Activated CD4-positive, alpha-beta T cell treated with anti-CD3 and anti-CD28 coated beads, Interleukin-2, amount 50 U/mL, for 24 hours (primary cell): ENCODE measurements around the gene RBMS2.
"Not testable (repeated sequence)": the region's sequence is repeated elsewhere in the genome, so short reads cannot be mapped to it uniquely, and the experiment has no call there.

Experiments used
- DNase-seq, 2 donors: peaks; one replicate each; pipeline ENCODE4 v3.0.0-alpha.2; 2020; ENCODE audit warnings: low read depth in 1 of 2, low spot score in 1 of 2

Gene RBMS2, protein sequence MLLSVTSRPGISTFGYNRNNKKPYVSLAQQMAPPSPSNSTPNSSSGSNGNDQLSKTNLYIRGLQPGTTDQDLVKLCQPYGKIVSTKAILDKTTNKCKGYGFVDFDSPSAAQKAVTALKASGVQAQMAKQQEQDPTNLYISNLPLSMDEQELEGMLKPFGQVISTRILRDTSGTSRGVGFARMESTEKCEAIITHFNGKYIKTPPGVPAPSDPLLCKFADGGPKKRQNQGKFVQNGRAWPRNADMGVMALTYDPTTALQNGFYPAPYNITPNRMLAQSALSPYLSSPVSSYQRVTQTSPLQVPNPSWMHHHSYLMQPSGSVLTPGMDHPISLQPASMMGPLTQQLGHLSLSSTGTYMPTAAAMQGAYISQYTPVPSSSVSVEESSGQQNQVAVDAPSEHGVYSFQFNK

GRCh38 chr12:56521590-56522371, at the start of gene RBMS2:
Gene RBMS2 (plus strand): TSS chr12:56521820. CDS start chr12:56522024, 204 bp downstream.
- DNase-seq: peak in 1 of 2 donors; percentile 4

DNA sequence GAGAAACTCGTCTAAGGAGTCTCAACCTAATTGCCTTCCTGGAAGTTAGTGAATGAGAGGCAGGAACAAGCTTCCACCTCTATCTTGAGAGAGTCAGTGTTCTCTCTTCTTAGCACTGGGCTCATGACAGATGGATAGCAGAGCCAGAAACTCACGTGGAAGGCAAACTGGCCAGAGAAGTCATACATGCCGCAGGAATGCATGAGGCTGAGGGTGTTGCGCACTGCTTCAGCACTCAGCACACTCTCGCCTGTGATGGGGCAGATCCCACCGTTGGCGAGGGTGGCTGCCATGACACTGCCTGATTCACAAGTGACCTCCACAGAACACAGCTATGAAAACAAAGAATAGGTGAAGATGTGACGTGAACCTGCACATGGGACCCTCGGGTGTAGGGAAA, 47.2 kb upstream of the RBMS2 start:
- no peak for DNase-seq

GRCh38 chr12:56476143-56476542, 45.5 kb upstream of the RBMS2 start:
- no peak for DNase-seq

DNA sequence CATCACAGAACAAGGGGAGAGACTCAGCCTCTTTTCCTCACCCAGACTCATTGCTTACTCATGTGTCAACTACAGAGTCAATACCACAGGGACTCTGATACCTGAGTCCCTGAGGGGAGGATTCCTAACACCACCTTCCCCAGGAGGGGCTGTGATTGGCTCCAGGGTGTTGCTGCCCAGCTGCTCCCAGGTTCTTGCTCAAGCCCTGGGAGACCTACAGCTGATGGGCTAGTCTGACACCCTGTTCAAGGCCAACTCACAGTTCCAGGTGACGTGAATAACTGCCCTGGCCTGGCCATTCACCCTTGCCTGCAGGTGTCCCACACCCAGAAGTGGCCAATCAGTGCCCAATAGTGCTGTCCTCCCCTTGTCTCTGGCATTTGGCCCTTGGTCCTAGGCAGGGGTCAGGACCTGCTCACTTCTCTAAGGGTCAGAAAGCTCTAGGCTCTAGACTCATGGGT, 44.6 kb upstream of the RBMS2 start:
- no peak for DNase-seq

GRCh38 chr12:56477521-56478225, 43.9 kb upstream of the RBMS2 start:
- DNase-seq: no peak

GRCh38 chr12:56479625-56480024, 42.0 kb upstream of the RBMS2 start:
- no peak for DNase-seq

DNA sequence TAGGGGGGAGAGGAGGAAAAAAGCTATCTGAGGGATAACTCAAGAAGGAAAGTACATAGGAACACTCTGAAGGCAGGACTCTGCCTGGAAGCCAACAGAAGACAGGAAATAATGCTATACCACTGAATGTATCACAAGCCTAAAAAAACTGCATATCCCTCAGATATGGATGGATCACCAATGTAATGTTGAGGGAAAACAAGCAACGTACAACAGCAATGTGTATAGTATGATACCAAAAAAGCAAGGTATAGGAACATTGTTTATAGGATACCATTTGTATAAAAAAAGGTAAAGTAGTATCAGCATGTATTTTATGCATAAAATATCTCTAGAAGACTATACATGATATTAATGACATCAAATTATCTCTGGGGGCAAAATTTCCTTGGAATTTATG, 37.1 kb upstream of the RBMS2 start:
- DNase-seq: no peak

DNA sequence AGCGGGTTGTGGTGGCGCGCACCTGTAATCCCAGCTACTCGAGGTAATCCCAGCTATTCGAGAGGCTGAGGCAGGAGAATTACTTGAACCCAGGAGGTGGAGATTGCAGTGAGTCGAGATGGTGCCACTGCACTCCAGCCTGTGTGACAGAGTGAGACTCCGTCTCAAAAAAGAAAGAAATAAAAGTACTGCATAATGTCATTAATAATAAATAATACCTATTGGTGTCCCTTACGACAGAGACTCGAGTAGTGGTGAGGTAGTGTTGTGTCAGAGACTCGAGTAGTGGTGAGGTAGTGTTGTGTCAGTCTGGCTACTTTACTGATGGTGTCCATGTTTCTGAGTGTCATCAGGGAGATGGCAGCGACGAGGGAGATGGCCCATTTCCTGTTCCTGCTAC, 34.9 kb upstream of the RBMS2 start:
- DNase-seq: no peak

- no peak for DNase-seq
Observed at GRCh38 chr12:56487448-56488040, 34.1 kb upstream of the RBMS2 start.

DNA sequence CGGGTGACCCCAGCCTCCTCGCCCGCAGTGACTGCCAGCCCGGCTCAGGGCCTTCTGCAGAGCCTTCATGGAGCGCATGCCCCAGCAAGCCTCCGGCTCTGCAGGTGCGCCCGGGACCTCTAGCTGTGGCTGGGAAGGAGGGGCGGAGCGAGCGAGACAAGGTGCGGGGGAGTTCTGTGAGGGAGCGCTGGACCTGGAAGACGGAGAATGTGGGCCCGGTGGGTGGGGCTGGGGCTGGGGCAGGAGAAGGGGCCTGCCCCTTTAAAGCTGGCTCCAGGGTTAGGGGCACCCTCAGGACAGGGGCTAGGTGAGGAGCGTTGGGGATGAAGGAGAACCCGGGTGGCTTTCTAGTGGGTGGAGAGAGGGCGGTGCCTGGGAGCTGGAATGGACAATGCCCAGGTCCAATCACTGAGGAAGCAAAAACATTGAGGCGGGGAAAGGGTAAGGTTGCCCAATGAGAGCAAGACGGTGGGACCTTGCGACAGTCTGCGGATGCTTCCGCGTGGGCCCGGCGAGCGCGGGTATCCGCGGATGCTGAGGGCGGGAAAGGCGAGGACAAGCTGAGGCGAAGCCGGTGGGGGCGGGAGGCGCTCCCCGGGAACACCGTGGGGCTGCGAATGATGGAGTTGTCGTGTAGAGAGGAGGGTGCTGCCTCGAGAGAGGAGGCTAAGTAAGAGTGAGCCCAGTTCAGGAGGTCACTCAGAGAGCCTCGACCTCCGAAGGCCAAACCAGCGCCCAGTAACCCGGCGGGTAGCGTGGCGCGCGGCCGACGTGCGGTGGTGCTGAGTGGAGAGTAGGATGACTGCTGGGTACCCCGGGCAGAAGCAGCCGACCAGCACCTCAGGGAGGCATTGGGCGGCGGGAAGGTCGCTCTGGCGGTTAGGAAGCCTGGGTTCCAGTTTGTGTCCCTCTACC, 33.3 kb upstream of the RBMS2 start, which contains the start of gene GLS2:
Gene GLS2 (minus strand): TSS at position 121 of the 915 bp plus-strand sequence. CDS start 43 bp downstream, at position 78.
- peak; percentile 35 to 67 for DNase-seq

- no peak for DNase-seq
Observed at GRCh38 chr12:56490360-56490759, 31.3 kb upstream of the RBMS2 start.

GRCh38 chr12:56493409-56494105, 28.1 kb upstream of the RBMS2 start:
- DNase-seq: not testable (repeated sequence)

DNA sequence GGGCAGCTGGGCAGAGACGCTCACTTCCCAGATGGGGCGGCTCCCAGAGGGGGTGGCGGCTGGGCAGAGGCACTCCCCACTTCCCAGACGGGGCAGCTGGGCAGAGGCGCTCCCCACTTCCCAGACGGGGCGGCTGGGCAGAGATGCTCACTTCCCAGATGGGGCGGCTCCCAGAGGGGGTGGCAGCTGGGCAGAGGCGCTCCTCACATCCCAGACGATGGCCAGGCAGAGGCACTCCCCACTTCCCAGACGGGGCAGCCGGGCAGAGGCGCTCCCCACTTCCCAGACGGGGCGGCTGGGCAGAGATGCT, 27.6 kb upstream of the RBMS2 start:
- not testable (repeated sequence) for DNase-seq

DNA sequence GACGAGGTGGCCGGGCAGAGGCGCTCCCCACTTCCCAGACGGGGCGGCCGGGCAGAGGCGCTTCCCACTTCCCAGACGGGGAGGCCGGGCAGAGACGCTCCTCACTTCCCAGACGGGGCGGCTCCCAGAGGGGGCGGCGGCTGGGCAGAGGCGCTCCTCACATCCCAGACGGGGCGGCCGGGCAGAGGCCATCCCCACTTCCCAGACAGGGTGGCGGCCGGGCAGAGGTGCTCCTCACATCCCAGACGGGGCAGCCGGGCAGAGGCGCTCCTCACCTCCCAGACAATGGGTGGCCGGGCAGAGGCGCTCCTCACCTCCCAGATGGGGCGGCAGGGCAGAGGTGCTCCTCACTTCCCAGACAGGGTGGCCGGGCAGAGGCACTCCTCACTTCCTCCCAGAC, 27.1 kb upstream of the RBMS2 start:
- not testable (repeated sequence) for DNase-seq

- peak; percentile 14 to 27 for DNase-seq
Observed at GRCh38 chr12:56496704-56497103, 24.9 kb upstream of the RBMS2 start.

- not testable (repeated sequence) for DNase-seq
Observed at GRCh38 chr12:56498126-56498902, 23.3 kb upstream of the RBMS2 start.

DNA sequence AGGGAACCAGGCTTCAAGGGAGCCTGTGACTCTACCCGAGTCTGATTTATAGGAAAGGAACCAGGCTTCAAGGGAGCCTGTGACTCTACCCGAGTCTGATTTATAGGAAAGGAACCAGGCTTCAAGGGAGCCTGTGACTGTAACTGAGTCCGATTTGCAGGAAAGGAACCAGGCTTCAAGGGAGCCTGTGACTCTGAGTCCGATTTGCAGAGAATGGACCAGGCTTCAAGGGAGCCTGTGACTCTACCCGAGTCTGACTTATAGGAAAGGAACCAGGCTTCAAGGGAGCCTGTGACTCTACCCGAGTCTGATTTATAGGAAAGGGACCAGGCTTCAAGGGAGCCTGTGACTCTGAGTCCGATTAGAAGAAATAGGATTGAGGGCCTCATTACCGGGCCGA, 22.2 kb upstream of the RBMS2 start:
- not testable (repeated sequence) for DNase-seq

DNA sequence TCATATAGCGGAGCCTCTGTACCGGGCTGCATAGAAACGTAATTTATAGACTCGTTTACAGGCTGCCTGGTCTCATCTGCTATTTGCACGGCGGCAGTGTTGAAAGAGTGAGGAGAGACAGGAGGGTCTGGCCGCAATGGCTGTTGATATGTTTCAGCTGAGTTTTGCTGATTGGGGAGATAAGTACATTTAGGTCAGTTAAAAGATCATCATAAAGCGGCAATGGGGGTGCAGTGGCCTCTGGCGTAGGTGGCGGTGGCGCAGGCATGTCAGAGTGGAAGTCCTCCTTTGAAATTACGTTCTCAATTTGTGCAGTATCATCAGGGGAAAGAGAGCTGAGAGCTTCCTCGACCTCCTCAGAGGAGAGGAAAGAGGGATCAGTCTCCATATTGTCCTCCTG, 21.7 kb upstream of the RBMS2 start:
- DNase-seq: not testable (repeated sequence)

DNA sequence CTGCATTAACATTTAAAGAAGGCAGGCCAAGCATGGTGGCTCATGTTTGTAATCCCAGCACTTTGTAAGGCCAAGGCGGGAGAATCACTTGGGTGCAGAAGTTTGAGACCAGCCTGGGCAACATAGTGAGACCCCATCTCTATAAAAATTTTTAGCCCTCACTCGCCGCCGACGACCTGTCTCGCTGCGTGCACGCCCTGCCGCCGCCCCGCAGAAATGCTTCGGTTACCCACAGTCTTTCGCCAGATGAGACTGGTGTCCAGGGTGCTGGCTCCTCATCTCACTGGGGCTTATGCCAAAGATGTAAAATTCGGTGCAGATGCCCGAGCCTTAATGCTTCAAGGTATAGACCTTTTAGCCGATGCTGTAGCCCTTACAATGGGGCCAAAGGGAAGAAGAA, 10.8 kb upstream of the RBMS2 start:
- no peak for DNase-seq
